Measurements from ENCODE around the gene PEF1. TPM values are rescaled to one million over a fixed set of nuclear protein-coding genes. Genes with fewer than 3 reads are reported as not detected.

The PEF1 gene
- total and polyA plus RNA-seq, 4 donors, result 75.1 to 103 (median 80.8) TPM

DNA sequence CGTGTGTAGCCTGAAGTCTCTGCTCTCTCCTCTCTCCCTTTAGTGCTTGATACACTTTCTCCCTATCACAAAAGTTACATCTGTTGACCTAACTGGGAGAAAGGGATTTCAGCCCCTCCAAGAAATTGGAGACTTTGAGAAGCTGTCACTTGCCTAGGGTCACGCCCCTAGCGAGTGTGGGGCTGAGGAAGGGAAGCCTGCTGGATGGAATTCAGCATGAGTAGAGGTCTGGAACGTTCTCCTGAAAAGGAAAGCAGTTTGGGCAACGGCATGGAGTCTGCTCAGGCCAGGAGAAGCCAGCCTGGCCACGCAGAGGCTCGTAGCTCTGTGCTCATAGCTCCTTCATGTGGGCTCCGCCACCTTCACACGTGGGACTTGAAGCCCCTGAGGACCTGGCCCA is 36.7 kb upstream of the PEF1 start:
- peaks cover 0 to 23% (median 6%) of the 10 kb centered on the region in 4 donors for H3K36me3 ChIP-seq (ENCODE audit: control insufficient read depth in 4 of 4, insufficient read depth in 4 of 4, low read length in 4 of 4)
- WGBS, 2 donors, result 65 to 83% methylated on average over 9 of the region's 9 CpGs
- H3K9ac ChIP-seq (ENCODE audit: insufficient read depth in 1 of 2, low read length in 2 of 2), result no peak overlapping the region
- TF ChIP-seq, protein P1, sequence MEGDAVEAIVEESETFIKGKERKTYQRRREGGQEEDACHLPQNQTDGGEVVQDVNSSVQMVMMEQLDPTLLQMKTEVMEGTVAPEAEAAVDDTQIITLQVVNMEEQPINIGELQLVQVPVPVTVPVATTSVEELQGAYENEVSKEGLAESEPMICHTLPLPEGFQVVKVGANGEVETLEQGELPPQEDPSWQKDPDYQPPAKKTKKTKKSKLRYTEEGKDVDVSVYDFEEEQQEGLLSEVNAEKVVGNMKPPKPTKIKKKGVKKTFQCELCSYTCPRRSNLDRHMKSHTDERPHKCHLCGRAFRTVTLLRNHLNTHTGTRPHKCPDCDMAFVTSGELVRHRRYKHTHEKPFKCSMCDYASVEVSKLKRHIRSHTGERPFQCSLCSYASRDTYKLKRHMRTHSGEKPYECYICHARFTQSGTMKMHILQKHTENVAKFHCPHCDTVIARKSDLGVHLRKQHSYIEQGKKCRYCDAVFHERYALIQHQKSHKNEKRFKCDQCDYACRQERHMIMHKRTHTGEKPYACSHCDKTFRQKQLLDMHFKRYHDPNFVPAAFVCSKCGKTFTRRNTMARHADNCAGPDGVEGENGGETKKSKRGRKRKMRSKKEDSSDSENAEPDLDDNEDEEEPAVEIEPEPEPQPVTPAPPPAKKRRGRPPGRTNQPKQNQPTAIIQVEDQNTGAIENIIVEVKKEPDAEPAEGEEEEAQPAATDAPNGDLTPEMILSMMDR (IDR thresholded peaks at IDR 0.05; ENCODE audit: control extremely low read depth, extremely low read depth), result no peak
- H3K27me3 ChIP-seq (ENCODE audit: control insufficient read depth in 3 of 3, insufficient read depth in 3 of 3, low read length in 2 of 3), result no peaks in the 10 kb centered on the region
- DNase-seq (no peak), ATAC-seq (ENCODE audit: insufficient read depth, low FRiP score) (no peak)
- H3K27ac ChIP-seq (ENCODE audit: low read depth in 1 of 2, low read length in 1 of 2), result no peak overlapping the region
- H3K4me1 ChIP-seq (ENCODE audit: control insufficient read depth in 5 of 5, insufficient read depth in 5 of 5, low read length in 5 of 5), result no peaks in the 10 kb centered on the region
- H3K9me3 ChIP-seq (ENCODE audit: control insufficient read depth in 4 of 4, insufficient read depth in 3 of 4, low read length in 3 of 4), result no peaks in the 10 kb centered on the region
- no peak overlapping the region for H3K4me3 ChIP-seq

DNA sequence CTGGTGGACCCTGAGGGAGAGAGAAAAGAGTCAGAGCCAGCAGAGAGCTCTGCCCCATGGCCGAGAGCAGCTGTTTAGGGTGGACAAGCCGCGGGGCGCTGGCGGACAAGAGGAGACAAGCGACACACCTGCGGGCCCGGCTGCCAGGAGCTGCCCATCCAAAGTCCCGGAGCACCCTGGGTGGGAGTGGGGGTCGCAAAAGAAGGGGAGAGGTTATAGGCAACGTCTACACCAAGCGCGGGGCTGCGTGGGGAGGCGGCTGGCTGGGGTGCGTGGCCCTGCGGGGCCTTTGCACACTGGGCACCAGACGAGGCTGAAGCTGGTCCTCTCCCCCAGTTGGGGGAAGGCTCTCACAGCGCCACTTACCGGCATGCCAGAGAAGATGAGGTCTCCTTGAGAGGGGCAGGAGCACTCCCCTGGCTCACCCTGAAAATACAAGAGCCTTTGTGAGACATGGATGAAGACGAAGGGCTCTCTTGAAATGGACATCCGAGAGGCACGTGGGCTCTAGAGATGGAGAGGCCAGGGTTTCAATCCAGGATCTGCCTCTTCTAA is 35.1 kb upstream of the PEF1 start:
- Histone ChIP-seq H3K27ac (ENCODE audit: low read depth in 1 of 2, low read length in 1 of 2) (no peak overlapping the region), H3K36me3 (ENCODE audit: control insufficient read depth in 4 of 4, insufficient read depth in 4 of 4, low read length in 4 of 4) (peaks cover 0 to 21% (median 9%) of the 10 kb centered on the region in 4 donors), H3K4me3 (no peak overlapping the region), H3K27me3 (ENCODE audit: control insufficient read depth in 3 of 3, insufficient read depth in 3 of 3, low read length in 2 of 3) (no peaks in the 10 kb centered on the region), H3K9ac (ENCODE audit: insufficient read depth in 1 of 2, low read length in 2 of 2) (no peak overlapping the region), H3K4me1 (ENCODE audit: control insufficient read depth in 5 of 5, insufficient read depth in 5 of 5, low read length in 5 of 5) (no peaks in the 10 kb centered on the region), H3K9me3 (ENCODE audit: control insufficient read depth in 4 of 4, insufficient read depth in 3 of 4, low read length in 3 of 4) (no peaks in the 10 kb centered on the region)
- ATAC-seq (ENCODE audit: insufficient read depth, low FRiP score) (no peak), DNase-seq (no peak)
- TF ChIP-seq, protein P1 (IDR thresholded peaks at IDR 0.05; ENCODE audit: control extremely low read depth, extremely low read depth), result no peak
- 80 to 86% methylated on average over 23 of the region's 23 CpGs for WGBS, 2 donors

DNA sequence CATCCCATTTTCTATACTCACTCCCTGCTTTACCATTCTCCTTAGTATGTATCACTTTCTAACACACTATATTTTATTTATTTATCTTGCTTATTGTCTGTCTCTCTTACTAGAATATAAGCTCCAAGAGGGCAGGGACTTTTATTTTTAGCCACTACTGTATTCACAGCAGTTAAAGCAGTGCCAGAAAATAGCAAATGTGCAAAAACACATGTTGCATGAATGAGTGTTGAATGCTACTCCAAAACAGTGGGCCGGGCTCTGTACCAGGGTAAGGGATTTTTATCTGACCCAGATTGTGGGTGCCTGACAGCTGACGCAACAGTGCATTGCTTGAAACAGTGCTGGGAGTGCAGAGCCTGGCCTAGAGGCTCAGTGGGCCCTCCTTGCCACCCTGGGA is 34.4 kb upstream of the PEF1 start:
- H3K27ac ChIP-seq (ENCODE audit: low read depth in 1 of 2, low read length in 1 of 2), result no peak overlapping the region
- 43 to 48% methylated on average over 2 of the region's 2 CpGs for WGBS, 2 donors
- DNase-seq, result no peak
- TF ChIP-seq, protein P1 (IDR thresholded peaks at IDR 0.05; ENCODE audit: control extremely low read depth, extremely low read depth), result no peak
- peaks cover 0 to 25% (median 9%) of the 10 kb centered on the region in 4 donors for H3K36me3 ChIP-seq (ENCODE audit: control insufficient read depth in 4 of 4, insufficient read depth in 4 of 4, low read length in 4 of 4)
- no peak overlapping the region for H3K9ac ChIP-seq (ENCODE audit: insufficient read depth in 1 of 2, low read length in 2 of 2)
- no peak overlapping the region for H3K4me3 ChIP-seq
- H3K27me3 ChIP-seq (ENCODE audit: control insufficient read depth in 3 of 3, insufficient read depth in 3 of 3, low read length in 2 of 3), result no peaks in the 10 kb centered on the region
- no peaks in the 10 kb centered on the region for H3K9me3 ChIP-seq (ENCODE audit: control insufficient read depth in 4 of 4, insufficient read depth in 3 of 4, low read length in 3 of 4)
- no peaks in the 10 kb centered on the region for H3K4me1 ChIP-seq (ENCODE audit: control insufficient read depth in 5 of 5, insufficient read depth in 5 of 5, low read length in 5 of 5)
- ATAC-seq (ENCODE audit: insufficient read depth, low FRiP score), result no peak

DNA sequence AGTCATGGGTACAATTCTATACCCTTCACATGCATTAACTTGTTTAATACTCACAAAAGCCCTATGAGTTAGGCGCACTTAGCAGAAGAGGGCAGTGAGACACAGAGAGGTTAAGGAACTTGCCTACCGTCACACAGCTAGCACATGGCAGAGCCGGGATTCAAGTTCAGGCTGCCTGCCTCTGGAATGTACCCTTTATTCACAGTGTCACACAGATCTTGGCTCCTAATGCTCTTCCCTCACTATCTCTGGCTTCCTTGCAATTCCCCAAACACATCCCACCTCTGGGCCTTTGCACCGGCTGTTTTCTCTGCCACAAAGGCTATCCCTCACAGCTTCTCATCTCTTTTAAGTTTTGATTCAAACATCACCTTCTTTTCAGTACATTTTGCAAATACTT is 34.0 kb upstream of the PEF1 start:
- H3K27ac ChIP-seq (ENCODE audit: low read depth in 1 of 2, low read length in 1 of 2), result no peak overlapping the region
- no peak overlapping the region for H3K4me3 ChIP-seq
- H3K9me3 ChIP-seq (ENCODE audit: control insufficient read depth in 4 of 4, insufficient read depth in 3 of 4, low read length in 3 of 4), result no peaks in the 10 kb centered on the region
- DNase-seq (no peak), ATAC-seq (ENCODE audit: insufficient read depth, low FRiP score) (no peak)
- H3K27me3 ChIP-seq (ENCODE audit: control insufficient read depth in 3 of 3, insufficient read depth in 3 of 3, low read length in 2 of 3), result no peaks in the 10 kb centered on the region
- no peak overlapping the region for H3K9ac ChIP-seq (ENCODE audit: insufficient read depth in 1 of 2, low read length in 2 of 2)
- H3K4me1 ChIP-seq (ENCODE audit: control insufficient read depth in 5 of 5, insufficient read depth in 5 of 5, low read length in 5 of 5), result no peaks in the 10 kb centered on the region
- WGBS, 2 donors, result 86 to 90% methylated on average over 4 of the region's 4 CpGs
- TF ChIP-seq, protein P1 (IDR thresholded peaks at IDR 0.05; ENCODE audit: control extremely low read depth, extremely low read depth), result no peak
- peaks cover 0 to 23% (median 9%) of the 10 kb centered on the region in 4 donors for H3K36me3 ChIP-seq (ENCODE audit: control insufficient read depth in 4 of 4, insufficient read depth in 4 of 4, low read length in 4 of 4)
